ENCODE measurements around the gene CALR3. TPM values are rescaled to one million over a fixed set of nuclear protein-coding genes. Genes with fewer than 3 reads are reported as not detected.
"Not testable (repeated sequence)": the region's sequence is repeated elsewhere in the genome, so short reads cannot be mapped to it uniquely, and the experiment has no call there.

CALR3 gene
- total RNA-seq, 1 donor from 2014 or later = not detected

DNA sequence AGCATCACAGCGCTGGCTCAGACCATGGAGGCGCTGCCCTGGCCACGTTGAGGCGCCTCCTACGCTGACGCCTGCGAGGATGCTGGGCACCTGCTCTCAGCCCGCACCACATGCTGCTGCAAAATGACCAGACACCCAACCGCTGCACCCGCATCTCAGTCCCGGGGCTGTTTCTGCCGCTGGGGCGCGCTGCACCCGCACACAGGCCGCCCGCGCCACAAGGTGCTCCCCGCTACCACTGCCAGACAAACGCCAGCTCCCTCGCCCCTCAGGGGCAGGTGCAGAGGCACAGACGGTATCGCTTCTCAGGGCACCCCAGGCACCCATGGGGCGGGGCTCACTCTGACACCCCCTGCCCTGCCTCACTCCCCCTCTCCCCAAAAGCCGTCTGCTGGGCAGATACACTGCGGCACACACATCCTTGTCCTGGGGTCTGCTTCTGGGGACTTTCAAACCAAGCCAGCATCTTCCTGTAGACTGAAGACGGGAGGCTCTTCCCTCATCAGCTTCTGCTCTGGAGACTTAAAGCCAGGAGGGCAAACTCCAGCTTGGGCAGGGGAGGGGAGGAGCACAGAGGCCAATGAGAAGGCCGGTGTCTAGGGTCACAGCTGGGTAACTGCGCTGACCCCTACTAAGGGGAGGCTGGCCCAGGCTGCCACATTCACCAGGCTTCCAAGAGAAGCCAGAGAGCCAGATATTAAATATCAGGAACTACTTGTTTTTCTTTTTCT is 29.9 kb upstream of the CALR3 start:
- DNase-seq (ENCODE audit: missing footprints) (no peak), ATAC-seq (no peak)
- intact Hi-C loops (cut with DNase I) = no loop called here

DNA sequence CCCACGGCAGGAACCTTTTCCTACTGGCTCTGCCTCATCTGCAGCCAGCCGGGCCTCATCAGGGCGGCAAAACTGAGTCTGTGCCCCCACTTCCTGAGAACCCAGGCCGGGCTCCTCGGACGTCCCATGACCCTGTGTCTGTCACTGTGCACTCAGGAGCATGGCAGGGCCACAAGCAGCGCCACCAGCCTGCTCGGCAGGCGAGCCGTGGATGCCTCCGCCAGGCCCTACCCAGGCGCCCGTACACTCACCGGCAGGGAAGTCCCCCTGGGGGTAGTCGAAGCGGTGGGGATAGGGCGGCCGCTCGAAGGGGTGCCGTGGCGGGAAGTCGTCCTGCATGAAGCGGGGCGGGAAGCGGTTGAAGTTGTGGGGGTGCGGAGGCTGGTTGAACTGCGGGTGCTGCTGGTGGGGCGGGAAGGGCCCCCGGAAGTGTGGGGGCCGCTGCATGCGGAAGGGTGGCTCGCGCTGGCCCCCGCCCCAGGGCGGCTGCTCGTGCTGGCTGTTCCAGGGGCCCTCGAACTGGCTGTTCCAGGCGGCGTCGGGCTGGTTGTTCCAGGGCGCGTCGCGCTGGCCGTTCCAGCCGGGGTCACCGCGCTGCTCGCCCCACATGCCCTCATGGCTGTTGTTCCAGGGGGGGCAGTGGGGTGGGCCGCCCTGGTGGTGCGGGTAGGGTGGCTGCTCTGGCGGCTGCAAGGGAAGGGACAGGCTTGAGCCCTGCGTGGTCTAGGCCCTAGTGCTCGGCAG is 29.2 kb upstream of the CALR3 start:
- ATAC-seq = no peak
- intact Hi-C loops (cut with DNase I) = no loop called here
- no peak for DNase-seq (ENCODE audit: missing footprints)

DNA sequence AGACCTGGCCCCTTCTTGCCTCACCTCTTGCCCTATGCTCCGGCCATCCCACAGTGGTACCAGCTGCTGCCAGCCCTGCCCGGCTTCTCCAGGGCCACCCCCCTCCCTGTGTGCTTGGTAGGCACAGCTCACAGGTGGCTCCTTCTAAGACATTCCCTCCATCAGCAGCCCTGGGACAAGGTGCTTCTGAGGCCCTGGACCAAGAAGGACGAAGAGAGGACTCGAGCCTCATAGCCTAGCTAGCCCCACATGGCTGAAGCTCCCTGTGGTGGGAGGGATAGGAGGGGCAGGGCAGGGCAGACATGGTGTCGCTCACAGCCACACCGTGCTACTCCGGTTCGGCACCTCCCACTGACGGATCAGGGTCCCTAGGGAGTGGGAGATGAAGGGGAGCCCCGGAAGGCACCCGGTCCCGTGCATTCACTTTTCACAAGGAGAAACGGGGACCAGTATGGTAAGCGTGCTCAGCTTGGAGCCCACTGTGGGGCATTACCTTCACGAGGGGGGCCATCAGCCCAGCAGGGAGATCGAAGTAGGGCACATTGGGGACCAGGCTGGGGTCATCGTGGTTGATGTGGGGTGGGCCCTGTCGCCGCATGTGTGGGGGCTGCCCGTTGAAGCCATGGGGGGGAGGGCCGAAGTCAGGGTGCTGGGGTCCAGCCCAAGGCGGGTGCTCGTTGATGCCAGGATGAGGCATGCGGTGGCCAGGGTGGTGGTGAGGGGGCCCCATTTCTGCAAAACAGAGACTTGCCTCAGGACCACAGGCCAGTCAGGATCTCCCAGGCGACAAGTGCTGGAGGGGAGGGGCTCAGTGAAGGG is 26.8 kb upstream of the CALR3 start:
- no peak for DNase-seq (ENCODE audit: missing footprints)
- intact Hi-C loops (cut with DNase I) = no loop called here
- no peak for ATAC-seq

DNA sequence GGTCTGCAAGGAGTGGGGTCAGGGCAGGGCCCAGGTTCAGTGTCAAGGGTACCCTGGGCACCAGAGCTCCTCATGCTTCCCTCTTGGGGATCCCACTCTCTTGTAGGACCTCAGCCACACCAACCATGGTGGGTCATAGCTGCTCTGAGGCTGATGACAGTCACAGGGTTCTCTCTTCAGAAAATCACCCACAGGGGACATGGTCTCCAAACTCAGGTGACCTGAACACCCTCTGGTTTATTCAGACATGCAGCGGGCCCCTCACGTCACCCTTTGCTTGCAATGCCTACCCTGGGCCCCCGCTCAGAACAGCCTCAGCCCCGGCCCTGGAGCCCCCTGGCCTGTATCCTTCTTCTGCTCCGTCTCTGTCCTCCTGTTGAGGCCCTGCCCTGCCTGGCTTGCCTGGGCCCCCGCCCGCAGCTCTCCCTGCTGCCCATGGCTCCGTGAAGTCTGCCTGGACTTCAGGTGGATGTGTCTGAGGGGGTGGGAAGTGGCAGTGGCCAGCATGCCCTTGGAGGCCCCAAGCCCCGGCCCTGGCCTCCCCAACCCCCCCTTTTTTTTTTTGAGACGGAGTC is 25.8 kb upstream of the CALR3 start:
- DNase-seq (ENCODE audit: missing footprints) (no peak), ATAC-seq (no peak)
- intact Hi-C loops (cut with DNase I) = no loop called here

DNA sequence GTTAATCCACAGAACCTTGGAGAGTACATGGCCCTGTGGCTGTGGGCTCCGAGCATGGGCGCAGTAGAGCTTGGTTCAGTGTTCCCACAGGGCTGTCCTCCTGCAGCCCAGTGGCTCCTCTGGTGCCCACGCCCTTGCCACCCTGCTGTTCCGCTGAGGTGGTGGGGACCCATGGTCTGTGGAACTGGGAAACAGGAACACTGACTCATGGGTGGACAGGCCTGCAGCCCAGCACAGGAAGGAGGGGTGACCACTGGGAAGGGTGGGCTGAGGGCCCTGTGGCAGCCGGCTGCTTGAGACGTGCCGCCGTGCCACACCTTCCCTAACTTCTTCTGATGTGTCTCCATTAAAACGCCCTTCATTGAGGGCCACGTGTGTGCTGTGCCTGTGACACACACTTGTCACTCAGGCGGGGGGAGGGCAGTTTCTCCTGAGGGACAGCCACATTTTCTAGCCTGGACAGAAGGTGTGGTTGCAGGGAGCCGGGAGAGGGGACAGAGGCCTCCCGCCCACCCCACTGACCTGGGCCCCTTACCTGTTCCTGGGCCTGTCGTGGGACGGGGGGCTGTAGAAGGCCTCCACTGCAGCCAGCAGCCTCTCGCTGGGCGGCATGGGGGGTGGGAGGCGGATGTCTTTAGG is 25.1 kb upstream of the CALR3 start:
- intact Hi-C loops (cut with DNase I) = no loop called here
- ATAC-seq = no peak
- DNase-seq (ENCODE audit: missing footprints) = no peak

DNA sequence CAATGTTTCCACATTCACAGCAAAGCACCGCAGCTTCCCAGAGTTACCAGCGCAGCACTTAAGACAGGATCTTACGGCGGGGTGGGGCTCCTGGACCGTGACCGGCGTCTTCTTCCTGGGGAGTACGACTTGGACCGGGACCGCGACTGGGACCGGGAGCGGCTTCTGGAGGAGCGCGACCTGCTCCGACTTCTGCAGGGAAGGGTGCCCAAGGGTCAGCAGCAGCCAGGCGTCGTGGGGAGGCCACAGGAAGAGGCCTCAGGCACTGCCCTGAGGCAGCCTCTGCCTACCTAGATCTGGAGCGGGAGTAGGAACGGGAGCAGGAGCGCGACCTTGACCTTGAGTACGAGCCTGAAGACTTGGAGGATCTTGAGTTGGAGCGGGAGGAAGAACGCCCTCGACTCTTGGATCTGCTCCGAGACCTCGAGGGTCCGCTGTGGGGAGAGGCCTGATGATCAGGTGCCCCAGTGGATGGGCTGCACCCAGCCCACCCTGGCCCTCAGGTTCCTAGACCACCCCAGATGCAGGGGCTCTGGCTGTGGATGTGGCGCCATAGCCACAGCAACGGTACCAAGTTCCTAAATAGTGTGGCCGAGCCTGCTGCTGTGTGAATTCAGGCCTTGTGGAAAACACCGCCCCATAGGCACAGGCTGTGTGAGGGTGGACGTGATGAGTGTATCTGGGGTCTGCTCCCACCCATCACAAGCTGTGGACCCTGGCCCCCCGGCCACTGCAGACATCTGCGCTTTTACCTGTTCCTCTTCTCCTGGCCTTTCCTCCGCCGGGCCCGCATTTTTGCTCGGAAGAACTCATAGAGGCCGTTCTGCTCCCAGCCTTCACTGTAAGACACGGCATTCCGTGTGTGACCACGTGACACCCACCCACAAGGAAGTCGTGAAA is 24.4 kb upstream of the CALR3 start:
- ATAC-seq (no peak), DNase-seq (ENCODE audit: missing footprints) (no peak)
- intact Hi-C loops (cut with DNase I) = no loop called here

DNA sequence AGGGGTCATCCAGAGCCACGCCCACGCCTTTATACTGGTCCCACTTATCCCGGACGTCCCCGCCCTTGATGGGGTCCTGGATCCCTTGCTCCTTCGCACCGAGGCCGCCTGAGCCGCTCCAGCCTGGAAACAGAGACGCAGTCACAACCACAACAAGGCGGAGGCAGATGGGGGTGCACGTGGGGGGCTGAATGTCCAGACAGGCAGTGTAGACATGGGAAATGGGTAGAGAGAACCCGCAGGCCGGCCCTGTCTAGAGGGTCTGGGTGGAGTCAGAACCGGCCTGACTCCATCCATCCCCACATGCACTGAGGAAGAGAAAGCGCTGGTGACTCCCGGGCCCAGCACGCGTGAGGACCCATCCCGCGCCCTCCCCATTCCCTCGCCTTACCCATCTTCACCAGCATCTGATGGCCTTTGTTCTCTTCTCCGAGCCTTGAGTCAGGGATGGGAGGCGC is 23.3 kb upstream of the CALR3 start:
- intact Hi-C loops (cut with DNase I) = no loop called here
- ATAC-seq = no peak
- no peak for DNase-seq (ENCODE audit: missing footprints)

DNA sequence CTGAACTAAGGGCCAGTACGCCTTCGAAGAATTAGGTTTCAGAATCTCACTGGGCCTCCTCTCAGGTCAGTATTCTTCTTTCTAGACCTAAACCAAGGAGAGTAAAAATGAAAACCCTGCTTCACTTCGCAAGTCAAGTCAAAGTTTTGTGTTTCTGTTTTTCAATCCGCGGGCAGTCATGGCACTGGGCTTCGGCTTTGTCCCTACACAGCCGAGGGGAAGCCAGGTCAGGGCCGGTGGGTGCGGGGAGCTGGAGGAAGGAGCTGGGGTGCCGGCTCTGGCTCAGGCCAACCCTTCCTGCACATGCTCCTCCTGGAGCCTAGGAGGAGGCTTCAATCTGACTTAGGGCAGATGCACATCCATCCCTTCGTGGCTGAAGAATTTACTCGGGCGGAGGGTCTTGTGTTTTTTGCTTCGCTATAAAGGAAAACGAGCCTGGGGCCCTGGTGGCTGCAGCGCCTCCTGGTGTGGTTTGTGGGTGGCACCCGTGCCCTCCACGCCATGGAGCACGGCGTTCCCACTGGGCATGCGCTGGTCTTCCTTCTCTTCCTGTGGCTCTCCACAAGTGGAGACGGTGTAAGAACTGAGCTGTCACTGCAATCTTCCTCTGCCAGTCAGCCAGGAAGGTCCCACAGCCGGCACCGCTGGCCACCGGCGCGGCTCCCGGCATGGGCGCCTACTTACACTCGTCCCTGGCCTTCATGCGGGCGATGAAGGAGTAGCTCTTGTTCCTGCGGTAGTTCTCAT is 22.7 kb upstream of the CALR3 start:
- DNase-seq (ENCODE audit: missing footprints) (no peak), ATAC-seq (no peak)
- intact Hi-C loops (cut with DNase I) = no loop called here

DNA sequence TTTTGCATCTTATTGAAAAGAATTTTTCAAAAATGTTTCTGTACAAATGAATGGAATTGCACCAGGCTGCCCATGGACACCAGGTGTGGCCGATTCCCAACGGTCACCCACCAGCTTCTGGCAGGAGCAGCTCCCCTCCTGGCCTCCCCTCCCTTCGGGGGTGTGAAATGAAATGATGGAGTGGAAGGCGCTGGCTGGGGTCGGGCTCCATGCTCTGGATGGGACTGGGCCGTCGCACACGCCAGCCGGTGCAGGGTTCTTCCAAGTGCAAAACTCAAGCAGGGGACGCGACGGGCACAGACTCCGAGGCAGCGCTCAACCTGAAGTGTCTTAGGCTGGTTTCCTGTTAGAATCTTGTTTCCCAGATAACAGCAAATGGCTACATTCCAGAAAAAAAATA is 22.1 kb upstream of the CALR3 start:
- no peak for ATAC-seq
- no peak for DNase-seq (ENCODE audit: missing footprints)
- intact Hi-C loops (cut with DNase I) = no loop called here

DNA sequence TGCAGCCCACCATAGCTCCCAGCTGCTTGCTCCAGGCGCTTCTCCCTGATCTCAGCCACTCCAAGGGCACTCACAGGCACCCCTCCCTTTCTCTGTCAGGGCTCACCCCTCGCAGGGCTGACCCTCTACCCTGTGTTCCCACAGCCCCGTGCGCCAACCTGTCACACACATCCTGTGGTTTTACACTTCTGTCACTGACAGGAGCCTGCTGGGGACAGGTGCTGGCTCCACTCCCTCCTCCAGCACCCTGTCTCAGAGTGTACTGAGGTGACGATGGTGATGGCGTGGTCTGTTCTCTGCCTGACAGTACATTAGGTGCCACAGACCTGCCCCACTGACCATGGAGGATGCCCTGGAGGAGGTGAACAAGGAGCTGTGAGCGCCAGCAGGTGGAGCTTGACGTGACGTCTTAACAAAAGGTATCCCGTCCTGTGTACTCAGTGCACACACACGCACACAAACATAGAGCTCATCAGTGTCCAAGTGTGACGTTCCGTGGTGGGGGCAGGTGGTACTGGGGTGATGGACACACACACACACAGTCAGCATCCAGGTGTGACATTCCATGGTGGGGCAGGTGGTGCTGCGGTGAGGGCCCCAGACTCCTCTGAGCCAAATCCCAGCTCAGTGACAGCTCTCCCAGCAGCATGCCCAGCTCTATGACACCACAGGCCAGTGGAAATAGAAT is 21.1 kb upstream of the CALR3 start:
- intact Hi-C loops (cut with DNase I) = no loop called here
- ATAC-seq = no peak
- DNase-seq (ENCODE audit: missing footprints) = no peak

DNA sequence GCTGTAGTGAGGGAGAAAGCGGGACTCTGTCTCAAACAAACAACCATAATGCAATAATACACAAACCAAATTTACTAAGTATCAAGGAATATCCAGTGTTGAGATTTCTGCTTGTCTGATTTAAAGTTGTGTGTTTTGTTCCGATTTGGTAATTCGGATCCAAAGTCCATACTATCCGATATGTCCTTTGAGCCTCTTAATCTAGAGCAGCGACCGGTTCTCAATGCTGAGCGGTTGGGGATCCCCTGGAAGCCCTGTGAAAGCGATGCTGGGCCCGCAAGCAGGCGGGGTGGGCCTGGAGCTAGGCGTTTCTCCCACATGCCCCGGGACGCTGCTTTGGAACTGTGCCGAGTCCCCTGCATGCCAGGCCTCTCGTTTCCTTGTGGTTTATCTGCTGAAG is 20.4 kb upstream of the CALR3 start:
- ATAC-seq = no peak
- intact Hi-C loops (cut with DNase I) = no loop called here
- no peak for DNase-seq (ENCODE audit: missing footprints)

DNA sequence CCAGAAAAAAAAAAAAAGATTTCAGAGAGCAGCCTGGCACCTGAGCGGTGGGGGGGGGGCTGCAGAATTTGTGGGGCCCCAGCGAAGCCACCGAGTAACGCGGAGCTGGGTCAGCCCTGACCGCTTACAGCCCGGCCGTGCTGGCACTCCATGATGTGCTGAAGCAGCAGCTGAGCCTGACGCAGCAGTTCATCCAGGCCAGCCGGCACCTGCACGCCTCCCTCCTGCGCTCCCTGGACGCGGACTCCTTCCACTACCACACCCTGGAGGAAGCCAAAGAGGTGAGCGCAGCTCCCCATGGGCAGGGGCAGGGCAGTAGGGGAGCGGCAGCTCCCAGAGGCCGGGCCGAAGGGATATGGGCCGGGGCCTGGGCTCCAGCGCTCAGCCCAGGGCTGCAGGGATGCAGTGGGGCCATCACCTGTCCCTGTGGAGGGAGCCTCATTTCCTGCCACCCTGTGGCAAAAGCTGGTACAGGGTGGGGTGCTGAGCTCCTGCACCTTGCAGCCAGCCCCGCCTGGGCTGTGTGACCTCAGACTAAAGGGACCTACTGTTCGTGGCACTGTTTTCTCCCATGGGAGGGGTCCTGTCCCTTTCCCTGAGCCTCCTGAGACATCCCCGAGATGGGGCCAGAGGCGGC is 18.5 kb upstream of the CALR3 start:
- intact Hi-C loops (cut with DNase I) = no loop called here
- DNase-seq (ENCODE audit: missing footprints) (no peak), ATAC-seq (no peak)

DNA sequence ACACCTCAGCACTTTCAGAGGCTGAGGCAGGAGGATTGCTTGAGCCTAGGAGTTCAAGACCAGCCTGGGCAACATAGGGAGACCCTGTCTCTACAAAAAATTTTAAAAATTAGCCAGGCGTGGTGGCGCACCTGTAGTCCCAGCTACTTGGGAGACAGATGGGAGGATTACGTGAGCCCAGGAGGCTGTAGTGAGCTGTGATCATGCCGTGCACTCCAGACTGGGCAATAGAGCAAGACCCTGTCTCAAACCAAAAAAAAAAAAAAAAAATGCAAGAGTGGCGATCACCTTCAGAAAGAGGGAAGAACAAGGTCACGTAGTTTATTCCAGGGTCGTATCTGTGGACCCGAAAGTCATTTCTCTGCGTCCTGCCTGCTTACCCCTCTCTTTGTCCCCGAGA is 16.6 kb upstream of the CALR3 start:
- DNase-seq (ENCODE audit: missing footprints); intact Hi-C loops (cut with DNase I); ATAC-seq: not testable (repeated sequence)

DNA sequence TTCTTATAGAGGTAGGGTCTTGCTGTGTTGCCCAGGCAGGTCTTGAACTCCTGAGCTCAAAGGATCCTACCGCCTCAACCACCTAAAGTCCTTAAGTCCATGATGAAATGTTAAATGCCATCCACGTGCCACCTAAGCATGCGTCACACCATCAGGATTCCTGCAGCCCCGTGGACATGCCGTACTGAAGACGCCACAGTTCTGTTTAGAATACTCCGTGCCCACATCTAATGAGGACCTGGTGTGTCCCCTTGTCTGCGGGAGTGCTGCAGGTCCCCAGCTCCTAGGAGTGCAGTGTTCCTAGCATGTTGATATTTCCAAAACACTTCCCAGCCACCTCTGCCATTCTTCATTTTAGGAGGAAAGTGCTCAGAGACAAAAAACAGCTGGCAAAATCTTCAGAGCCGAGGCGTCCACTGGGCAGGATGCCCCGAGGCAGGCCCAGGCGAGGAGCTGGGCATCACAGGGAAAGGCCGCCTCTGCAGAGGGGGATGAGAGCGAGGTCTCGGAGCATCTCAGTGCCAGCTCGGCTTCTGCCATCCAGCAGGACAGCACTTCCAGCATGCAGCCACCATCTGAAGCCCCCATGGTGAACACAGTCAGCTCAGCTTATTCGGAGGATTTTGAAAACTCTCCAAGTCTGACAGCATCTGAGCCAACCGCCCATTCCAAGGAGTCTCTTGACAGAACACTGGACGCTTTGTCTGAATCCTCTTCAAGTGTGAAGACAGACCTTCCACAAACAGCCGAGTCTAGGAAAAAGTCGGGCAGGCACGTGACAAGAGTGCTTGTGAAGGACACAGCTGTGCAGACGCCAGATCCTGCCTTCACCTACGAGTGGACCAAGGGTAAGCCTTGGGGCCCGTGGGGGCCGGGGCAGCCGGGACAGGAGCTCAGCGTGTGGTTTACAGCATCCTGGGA is 13.4 kb upstream of the CALR3 start:
- ATAC-seq (peak; percentile 87), DNase-seq (ENCODE audit: missing footprints) (no peak)
- intact Hi-C loops (cut with DNase I) = no loop called here

DNA sequence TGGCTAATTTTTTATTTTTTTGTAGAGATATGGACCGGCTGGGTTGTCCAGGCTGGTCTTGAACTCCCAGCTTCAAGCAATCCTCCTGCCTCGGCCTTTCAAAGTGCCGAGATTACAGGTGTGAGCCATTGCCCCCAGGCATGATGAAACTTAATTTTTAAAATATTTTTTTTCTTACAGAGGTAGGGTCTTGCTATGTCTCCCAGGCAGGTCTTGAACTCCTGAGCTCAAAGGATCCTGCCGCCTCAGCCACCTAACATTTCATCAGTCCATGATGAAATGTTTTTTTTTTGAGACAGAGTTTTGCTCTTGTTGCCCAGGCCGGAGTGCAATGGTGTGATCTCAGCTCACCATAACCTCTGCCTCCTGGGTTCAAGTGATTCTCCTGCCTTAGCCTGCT is 12.6 kb upstream of the CALR3 start:
- DNase-seq (ENCODE audit: missing footprints) = no peak
- intact Hi-C loops (cut with DNase I) = no loop called here
- no peak for ATAC-seq

Measured in Right ventricle myocardium inferior (tissue), 1 donor.